Gastroesophageal sphincter (tissue), 3 donors: ENCODE measurements around the gene ATP4A.

ENCODE experiments used
- EP300 ChIP-seq: sonication (generic); formaldehyde crosslinking; IDR thresholded peaks from one replicate; pipeline ENCODE4 v1.6.1; 2017; ENCODE audit warnings: antibody characterized with exemption, mild to moderate bottlenecking
- POLR2A ChIP-seq, 2 donors: fragments of 450-650 bp; IDR thresholded peaks; one replicate each; pipeline ENCODE4 v1.6.1; 2017; ENCODE audit warnings: antibody characterized with exemption in 2 of 2, mild to moderate bottlenecking in 2 of 2, moderate library complexity in 1 of 2
- POLR2AphosphoS5 ChIP-seq: sonication (generic); formaldehyde crosslinking; IDR thresholded peaks from one replicate; pipeline ENCODE4 v1.6.1; 2017; ENCODE audit warnings: antibody characterized with exemption
- TF ChIP-seq, protein P1 (sequence below), 4 experiments: fragments of 200-600 bp in 2 of 4; fragments of 450-650 bp in 2 of 4; sonication (generic) in 1 of 4; IDR thresholded peaks; one replicate each; pipeline ENCODE4 v1.5.1; 2017 to 2019; ENCODE audit warnings: antibody characterized with exemption in 4 of 4, mild to moderate bottlenecking in 2 of 4, moderate library complexity in 2 of 4

DNA sequence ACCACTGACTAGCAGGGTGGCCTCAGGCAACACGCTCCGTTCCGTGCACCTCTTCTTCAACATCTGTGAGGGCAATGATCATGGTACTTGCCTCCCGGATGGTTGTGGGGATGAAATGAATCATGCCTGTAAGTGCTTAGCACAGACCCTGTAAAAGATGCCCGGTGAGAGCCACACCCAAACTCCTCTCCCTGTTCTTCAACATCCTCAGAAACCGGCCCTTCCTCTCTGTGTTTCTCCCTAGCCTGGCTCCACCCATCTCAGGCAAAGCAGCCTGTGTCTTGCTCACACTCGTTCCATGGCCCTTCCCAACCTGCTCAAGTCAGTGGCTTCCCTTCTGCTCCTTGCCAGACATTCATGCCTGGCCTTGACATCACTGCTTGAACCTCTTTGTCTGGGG, 44.2 kb downstream of the ATP4A start:
- TF ChIP-seq, protein P1, sequence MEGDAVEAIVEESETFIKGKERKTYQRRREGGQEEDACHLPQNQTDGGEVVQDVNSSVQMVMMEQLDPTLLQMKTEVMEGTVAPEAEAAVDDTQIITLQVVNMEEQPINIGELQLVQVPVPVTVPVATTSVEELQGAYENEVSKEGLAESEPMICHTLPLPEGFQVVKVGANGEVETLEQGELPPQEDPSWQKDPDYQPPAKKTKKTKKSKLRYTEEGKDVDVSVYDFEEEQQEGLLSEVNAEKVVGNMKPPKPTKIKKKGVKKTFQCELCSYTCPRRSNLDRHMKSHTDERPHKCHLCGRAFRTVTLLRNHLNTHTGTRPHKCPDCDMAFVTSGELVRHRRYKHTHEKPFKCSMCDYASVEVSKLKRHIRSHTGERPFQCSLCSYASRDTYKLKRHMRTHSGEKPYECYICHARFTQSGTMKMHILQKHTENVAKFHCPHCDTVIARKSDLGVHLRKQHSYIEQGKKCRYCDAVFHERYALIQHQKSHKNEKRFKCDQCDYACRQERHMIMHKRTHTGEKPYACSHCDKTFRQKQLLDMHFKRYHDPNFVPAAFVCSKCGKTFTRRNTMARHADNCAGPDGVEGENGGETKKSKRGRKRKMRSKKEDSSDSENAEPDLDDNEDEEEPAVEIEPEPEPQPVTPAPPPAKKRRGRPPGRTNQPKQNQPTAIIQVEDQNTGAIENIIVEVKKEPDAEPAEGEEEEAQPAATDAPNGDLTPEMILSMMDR (IDR thresholded peaks at IDR 0.05): no peak
- no peak for TF ChIP-seq EP300
- TF ChIP-seq POLR2A (IDR thresholded peaks at IDR 0.05): no peak
- TF ChIP-seq POLR2AphosphoS5: no peak
